Spinal cord (tissue), 10 donors: ENCODE results near the gene DYNLL1. TPM values are rescaled to one million over a fixed set of nuclear protein-coding genes. Genes with fewer than 3 reads are reported as not detected.
"Not testable (repeated sequence)": the region's sequence is repeated elsewhere in the genome, so short reads cannot be mapped to it uniquely, and the experiment has no call there.

Source experiments
- DNase-seq, 6 donors: peaks; one replicate each; pipeline versions ENCODE4 v3.0.0 to v3.0.0-alpha.2; 2013 to 2015; ENCODE audit warnings: low spot score in 6 of 6, low read depth in 4 of 6
- H3K27ac ChIP-seq: one replicate; pipeline ENCODE4 v1.5.1; 2013; ENCODE audit warnings: low read depth, low read length, control low read depth
- H3K27me3 ChIP-seq: one replicate; pipeline ENCODE4 v1.6.1; 2013; ENCODE audit warnings: low read length; ENCODE audit not compliant: control insufficient read depth, insufficient read depth
- H3K36me3 ChIP-seq: one replicate; pipeline ENCODE4 v1.6.1; 2013; ENCODE audit warnings: low read length; ENCODE audit not compliant: control insufficient read depth, insufficient read depth
- H3K4me1 ChIP-seq: one replicate; pipeline ENCODE4 v1.6.1; 2013; ENCODE audit warnings: low read length; ENCODE audit not compliant: control insufficient read depth, insufficient read depth
- H3K4me3 ChIP-seq: one replicate; pipeline ENCODE4 v1.5.1; 2013; ENCODE audit warnings: low read depth, low read length, control low read depth
- H3K9me3 ChIP-seq: one replicate; pipeline ENCODE4 v1.6.1; 2013; ENCODE audit warnings: low read length; ENCODE audit not compliant: control insufficient read depth, insufficient read depth
- WGBS: methylation state at CpG from one replicate; pipeline ENCODE4 v1.1.5; 2013; ENCODE audit warnings: missing lambda C conversion rate; ENCODE audit not compliant: insufficient coverage; 5-methylcytosine and 5-hydroxymethylcytosine counted together
- polyA plus RNA-seq, 2 donors: library from polyadenylated mRNA; unstranded; fragments of 120-200 nt; gene quantifications; one replicate each; pipeline ENCODE4 v1.2.1, GENCODE V29; 2013; ENCODE audit not compliant: insufficient read length in 2 of 2
- total RNA-seq, 2 donors: library from RNA; depleted of rRNA in 1 of 2; stranded (reverse); fragments of 120-200 nt in 1 of 2; fragments of >200 nt in 1 of 2; gene quantifications; one replicate each; pipeline versions ENCODE4 v1.2.3 to v1.2.4, GENCODE V29; 2013 to 2014
- donor health status: healthy.

The DYNLL1 gene
- total and polyA plus RNA-seq, 4 donors, result 357 to 871 (median 590) TPM

DNA sequence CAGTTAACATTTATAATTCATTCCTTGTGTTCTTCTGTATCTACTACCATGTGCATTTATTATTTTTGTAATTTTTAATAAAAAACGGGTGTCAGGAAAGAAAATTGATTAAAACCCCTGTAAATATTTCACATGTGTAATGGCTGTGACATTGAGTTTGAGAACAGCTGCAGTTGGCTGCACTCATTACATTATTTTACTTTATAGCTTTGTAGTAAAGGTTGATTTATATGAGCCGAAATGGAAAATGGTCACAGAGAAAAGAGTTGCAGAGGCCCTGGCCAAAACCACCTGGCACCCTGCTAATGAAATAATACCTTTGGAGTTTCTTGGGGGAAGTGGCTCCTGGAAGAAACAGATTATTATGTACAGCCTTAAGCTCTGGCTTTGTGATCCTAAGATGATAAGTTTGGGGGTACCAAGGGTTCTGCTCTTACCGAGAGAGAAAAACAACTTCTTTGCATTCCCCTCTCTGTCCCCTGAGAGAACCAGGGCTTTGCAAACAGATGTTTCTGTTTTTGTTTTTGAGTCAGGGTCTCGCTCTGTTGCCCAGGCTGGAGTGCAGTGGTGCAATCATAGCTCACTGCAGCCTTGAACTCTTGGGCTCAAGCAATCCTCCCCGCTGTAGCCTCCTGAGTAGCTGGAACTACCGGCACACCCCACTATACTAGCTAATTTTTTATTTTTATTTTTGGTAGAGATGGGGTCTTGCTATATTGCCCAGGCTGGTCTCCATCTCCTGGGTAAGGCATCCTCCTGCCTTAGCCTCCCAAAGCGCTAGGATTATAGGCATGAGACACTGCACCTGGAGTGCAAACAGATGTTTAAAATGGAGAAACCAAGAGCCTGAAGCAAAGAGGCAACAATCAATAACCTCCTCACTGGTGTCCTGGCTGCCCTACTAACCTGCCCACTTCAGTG is 9.7 kb upstream of the DYNLL1 start:
- Histone ChIP-seq H3K4me3 (no peak overlapping the region), H3K36me3 (peaks cover 31% of the 10 kb centered on the region), H3K9me3 (no peaks in the 10 kb centered on the region), H3K27me3 (no peaks in the 10 kb centered on the region), H3K27ac (no peak overlapping the region), H3K4me1 (peaks cover 6% of the 10 kb centered on the region)
- peak in 1 of 6 donors; percentile 13 for DNase-seq
- 100% methylated on average over 2 of the region's 7 CpGs for WGBS

- not testable (repeated sequence) for H3K27ac ChIP-seq, H3K4me3 ChIP-seq, H3K27me3 ChIP-seq, H3K4me1 ChIP-seq, DNase-seq, H3K9me3 ChIP-seq
- WGBS, result 44% methylated on average over 5 of the region's 7 CpGs
- peaks cover 23% of the 10 kb centered on the region for H3K36me3 ChIP-seq
These were observed 8.4 kb upstream of the DYNLL1 start for GRCh38 chr12:120487552-120487951.

DNA sequence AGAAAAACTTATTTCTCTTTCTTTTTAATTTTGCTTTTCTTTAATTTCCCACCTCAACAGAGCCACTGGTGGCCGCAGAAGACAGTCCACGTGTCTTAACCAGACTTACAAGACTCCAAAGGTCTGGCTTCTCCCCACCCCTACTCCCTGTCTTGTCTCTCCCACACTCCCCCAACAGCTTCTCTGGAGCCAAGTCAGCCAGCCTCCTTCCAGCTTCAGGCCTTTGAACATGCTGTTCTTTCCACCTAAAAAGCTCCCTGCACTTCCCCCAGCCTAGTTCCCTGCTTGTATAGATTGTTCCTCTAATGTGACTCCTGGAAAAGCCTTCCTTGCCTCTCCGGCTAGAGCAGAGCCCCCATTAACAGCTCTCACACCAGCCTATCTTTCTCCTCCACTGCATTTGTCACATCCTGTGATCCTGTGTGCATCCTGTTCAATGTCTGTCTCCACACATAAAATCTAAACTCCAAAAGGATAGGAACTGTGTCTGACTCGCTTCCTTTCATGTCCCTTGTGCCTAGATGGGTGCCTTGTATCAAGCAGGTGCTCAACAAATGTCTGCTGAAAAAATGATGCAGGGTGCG is 7.8 kb upstream of the DYNLL1 start:
- DNase-seq, result no peak
- 64% methylated on average over 3 of the region's 5 CpGs for WGBS
- Histone ChIP-seq H3K27me3 (no peaks in the 10 kb centered on the region), H3K27ac (no peak overlapping the region), H3K4me3 (no peak overlapping the region), H3K4me1 (peaks cover 6% of the 10 kb centered on the region), H3K9me3 (no peaks in the 10 kb centered on the region), H3K36me3 (peaks cover 17% of the 10 kb centered on the region)

DNA sequence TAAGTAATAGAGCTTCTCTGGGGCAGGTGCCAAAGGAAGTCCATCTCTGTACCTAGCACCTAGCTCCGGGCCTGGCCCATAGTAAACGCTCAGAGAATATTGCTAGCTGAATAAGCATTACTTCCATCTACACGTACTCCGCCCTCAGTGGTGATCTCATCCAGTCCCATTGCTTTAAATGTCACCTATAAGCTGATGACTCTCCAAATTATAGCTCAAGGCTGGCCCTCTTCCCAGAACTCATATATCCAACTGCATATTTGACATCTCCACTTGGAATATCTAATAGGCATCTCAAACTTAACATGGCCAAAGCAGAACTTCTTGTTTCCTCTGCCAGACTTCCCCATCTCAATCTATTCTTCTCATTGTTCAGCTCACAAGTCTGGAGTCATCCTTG is 6.9 kb upstream of the DYNLL1 start:
- Histone ChIP-seq H3K4me1 (peaks cover 6% of the 10 kb centered on the region), H3K9me3 (no peaks in the 10 kb centered on the region), H3K27ac (no peak overlapping the region), H3K27me3 (no peaks in the 10 kb centered on the region), H3K4me3 (no peak overlapping the region), H3K36me3 (peaks cover 17% of the 10 kb centered on the region)
- 96% methylated on average over 4 of the region's 4 CpGs for WGBS
- peak in 1 of 6 donors; percentile 44 for DNase-seq

- H3K9me3 ChIP-seq, result no peaks in the 10 kb centered on the region
- DNase-seq, result no peak
- no peak overlapping the region for H3K4me3 ChIP-seq
- H3K27ac ChIP-seq, result no peak overlapping the region
- H3K4me1 ChIP-seq, result peaks cover 6% of the 10 kb centered on the region
- no peaks in the 10 kb centered on the region for H3K27me3 ChIP-seq
- 94% methylated on average over 3 of the region's 5 CpGs for WGBS
- H3K36me3 ChIP-seq, result peaks cover 17% of the 10 kb centered on the region
These were observed 5.6 kb upstream of the DYNLL1 start for GRCh38 chr12:120490325-120490724.

DNA sequence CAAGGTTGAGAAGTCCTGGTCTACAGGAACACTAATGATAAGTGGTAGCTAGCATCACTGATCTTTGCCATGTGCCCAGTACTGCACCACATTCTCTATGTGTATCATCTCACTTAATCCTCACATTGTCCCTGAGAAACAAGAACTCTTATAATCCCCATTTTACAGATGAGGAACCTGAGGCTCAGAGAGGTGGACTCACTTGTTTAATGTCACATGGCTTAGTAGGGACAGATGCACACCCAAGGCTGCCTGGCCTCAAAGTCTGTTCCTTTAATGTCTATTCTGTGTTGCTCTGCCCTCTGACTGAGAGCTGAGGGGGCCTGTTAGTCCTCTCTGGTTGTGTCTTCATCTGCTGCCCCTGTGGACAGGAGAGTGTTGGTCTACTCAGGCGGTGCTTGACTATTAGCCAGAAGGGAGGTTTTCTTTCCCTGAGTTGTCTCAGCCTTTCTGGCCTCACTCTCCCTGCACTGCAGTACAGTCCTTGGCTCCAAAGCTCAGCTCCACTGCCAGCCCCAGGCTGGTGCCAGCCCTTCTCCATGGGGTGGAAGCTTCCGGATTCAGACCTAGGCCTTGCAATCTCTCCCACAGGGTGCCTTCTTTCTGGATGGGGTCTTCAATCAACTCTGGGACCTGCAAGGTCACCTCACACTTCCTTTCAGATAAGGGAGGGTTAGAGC is 4.9 kb upstream of the DYNLL1 start:
- H3K27ac ChIP-seq, result no peak overlapping the region
- WGBS, result 100% methylated on average over 1 of the region's 2 CpGs
- peak in 1 of 6 donors; percentile 35 for DNase-seq
- no peak overlapping the region for H3K4me3 ChIP-seq
- H3K4me1 ChIP-seq, result peaks cover 6% of the 10 kb centered on the region
- H3K27me3 ChIP-seq, result no peaks in the 10 kb centered on the region
- H3K9me3 ChIP-seq, result no peaks in the 10 kb centered on the region
- H3K36me3 ChIP-seq, result peaks cover 17% of the 10 kb centered on the region

DNA sequence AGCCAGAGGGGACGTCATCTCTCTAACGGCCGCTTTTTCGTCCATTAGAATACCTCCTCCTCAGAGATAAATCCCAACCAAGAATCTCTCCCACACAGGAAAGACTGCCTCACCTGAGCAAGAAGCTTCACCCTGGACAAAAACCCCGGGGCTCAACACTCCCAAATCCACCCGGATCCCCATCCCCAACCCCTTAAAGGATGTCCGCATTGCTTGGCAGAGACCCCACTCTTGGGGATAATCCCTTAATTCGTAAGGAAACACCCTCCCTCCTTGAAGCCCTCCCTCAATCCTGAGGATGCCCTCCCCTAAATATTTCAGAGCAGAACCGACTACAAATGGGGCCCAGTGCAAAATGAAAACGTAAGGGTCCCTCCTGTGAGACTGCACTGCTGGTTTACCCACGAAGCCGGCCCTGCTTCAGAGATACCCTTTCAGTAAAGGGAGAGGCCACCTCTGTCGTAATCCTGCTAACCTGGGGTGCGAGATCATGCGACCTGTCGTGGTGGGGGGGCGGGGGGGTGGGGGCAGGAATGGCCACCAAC is 655 bp upstream of the DYNLL1 start:
- H3K36me3 ChIP-seq, result peaks cover 15% of the 10 kb centered on the region
- DNase-seq, result no peak
- H3K4me1 ChIP-seq, result no peaks in the 10 kb centered on the region
- 15% methylated on average over 12 of the region's 17 CpGs for WGBS
- peak overlapping the region; percentile 87 for H3K4me3 ChIP-seq
- no peaks in the 10 kb centered on the region for H3K27me3 ChIP-seq
- H3K9me3 ChIP-seq, result no peaks in the 10 kb centered on the region
- H3K27ac ChIP-seq, result peak overlapping the region; percentile 61

- peak overlapping the region; percentile 89 for H3K27ac ChIP-seq
- H3K36me3 ChIP-seq, result peaks cover 19% of the 10 kb centered on the region
- DNase-seq, result peak in 5 of 6 donors; percentile 38 to 93 (median 63)
- under 1% methylated on average over 39 of the region's 47 CpGs for WGBS
- peak overlapping the region; percentile 87 for H3K4me3 ChIP-seq
- H3K9me3 ChIP-seq, result no peaks in the 10 kb centered on the region
- no peaks in the 10 kb centered on the region for H3K27me3 ChIP-seq
- no peaks in the 10 kb centered on the region for H3K4me1 ChIP-seq
These were observed 764 bp downstream of the DYNLL1 start for GRCh38 chr12:120496413-120497340.
